ENCODE measurements around the gene NPPB. TPM values are rescaled to one million over a fixed set of nuclear protein-coding genes. Genes with fewer than 3 reads are reported as not detected.
A peak's percentile ranks its signal among the peaks of the same experiment; 100 is the strongest.

The NPPB gene
- total and polyA plus RNA-seq, 2 experiments from 2014 or later = 3.9 to 6.7 TPM

DNA sequence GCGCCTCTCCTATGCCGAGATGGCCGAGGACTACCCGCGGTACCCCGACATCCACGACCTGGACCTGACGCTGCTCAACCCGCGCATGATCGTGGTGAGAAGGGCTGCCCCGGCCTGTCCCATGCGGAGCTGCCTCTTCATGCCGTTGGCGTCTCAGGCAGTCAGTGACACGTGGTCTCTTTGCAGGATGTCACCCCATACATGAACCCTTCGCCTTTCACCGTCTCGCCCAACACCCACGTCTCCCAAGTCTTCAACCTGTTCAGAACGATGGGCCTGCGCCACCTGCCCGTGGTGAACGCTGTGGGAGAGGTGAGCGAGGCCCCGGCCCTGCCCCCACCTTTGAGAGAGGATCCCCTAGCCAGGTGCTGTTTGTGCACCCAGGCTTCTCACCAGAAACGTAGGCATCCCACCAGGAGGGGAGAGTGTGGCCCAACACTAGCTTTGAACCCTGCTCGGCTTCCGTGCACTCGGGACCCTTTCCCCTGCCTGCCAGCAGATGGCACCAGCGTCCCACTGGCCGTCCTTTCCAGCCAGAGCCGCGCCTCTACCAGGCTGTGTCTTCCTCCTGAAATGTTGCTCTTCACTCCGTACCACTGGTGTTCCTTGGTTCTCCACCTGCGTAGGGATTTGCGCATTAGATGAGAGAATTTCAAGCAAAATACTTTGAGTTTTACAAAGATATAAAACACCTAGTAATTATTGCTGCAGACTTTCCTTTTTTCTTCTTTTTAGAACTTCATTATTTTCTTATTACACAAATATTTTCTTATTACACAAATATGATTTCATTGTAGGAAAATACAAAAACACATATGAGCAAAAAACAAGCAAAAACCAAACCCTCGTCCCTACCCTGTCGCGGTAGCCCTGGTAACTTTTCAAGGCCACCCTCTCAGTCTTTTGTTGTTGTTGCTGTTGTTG, 20.1 kb downstream of the NPPB start:
- Histone ChIP-seq H3K9me3 (ENCODE audit: low read depth) (no peaks in the 10 kb centered on the region), H3K27me3 (no peaks in the 10 kb centered on the region), H3K79me2 (no peaks in the 10 kb centered on the region), H3K36me3 (replicated peaks; ENCODE audit: insufficient read depth, low read depth) (no peaks in the 10 kb centered on the region), H3K4me1 (ENCODE audit: insufficient read depth) (peaks cover 16% of the 10 kb centered on the region), H3K27ac (no peak overlapping the region), H3K4me3 (no peak overlapping the region), H4K20me1 (ENCODE audit: insufficient read depth, poor library complexity, severe bottlenecking) (peaks cover 7% of the 10 kb centered on the region), H2AFZ (no peak overlapping the region), H3K4me2 (no peak overlapping the region), H3K9me2 (replicated peaks; ENCODE audit: insufficient read depth) (no peaks in the 10 kb centered on the region)
- WGBS (ENCODE audit: low lambda C conversion rate, missing lambda C conversion rate) = 72% methylated on average over 40 of the region's 40 CpGs
- peak; percentile 79 for DNase-seq (ENCODE audit: low spot score)
- TF ChIP-seq, protein P1, sequence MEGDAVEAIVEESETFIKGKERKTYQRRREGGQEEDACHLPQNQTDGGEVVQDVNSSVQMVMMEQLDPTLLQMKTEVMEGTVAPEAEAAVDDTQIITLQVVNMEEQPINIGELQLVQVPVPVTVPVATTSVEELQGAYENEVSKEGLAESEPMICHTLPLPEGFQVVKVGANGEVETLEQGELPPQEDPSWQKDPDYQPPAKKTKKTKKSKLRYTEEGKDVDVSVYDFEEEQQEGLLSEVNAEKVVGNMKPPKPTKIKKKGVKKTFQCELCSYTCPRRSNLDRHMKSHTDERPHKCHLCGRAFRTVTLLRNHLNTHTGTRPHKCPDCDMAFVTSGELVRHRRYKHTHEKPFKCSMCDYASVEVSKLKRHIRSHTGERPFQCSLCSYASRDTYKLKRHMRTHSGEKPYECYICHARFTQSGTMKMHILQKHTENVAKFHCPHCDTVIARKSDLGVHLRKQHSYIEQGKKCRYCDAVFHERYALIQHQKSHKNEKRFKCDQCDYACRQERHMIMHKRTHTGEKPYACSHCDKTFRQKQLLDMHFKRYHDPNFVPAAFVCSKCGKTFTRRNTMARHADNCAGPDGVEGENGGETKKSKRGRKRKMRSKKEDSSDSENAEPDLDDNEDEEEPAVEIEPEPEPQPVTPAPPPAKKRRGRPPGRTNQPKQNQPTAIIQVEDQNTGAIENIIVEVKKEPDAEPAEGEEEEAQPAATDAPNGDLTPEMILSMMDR (IDR thresholded peaks at IDR 0.05; ENCODE audit: poor library complexity) = peak; percentile 89
- no peak for TF ChIP-seq EZH2phosphoT487 (IDR thresholded peaks at IDR 0.05; ENCODE audit: low read depth, severe bottlenecking, unreplicated experiment)

DNA sequence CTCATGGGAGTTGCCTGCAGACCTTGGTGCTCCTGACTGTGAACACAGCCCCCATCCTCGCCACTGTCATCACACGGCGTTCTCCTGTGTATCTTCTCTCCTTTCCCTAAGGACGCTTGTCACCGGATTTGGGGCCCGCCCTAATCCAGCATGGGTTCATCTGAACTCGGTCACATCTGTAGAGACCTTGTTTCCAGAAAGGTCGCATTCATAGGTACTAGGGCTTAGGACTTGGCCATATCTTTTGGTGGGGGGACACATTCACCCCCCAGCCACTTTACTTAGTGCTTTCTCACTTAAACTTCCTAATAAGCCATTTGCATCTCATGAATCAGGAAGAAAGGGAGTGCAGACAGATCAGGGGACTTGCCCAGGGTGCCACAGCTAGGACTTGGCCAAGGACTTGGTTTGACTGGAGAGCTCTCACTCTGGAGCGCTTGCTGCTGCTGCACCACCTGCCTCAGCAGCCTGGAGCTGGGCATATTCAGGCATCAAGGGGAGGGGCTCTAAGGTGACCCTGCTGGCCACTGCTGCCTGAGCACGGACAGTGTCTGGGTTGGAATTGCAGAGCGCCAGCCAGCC, 20.9 kb downstream of the NPPB start:
- Histone ChIP-seq H2AFZ (no peak overlapping the region), H3K9me3 (ENCODE audit: low read depth) (no peaks in the 10 kb centered on the region), H4K20me1 (ENCODE audit: insufficient read depth, poor library complexity, severe bottlenecking) (peaks cover 7% of the 10 kb centered on the region), H3K4me1 (ENCODE audit: insufficient read depth) (peaks cover 16% of the 10 kb centered on the region), H3K9me2 (replicated peaks; ENCODE audit: insufficient read depth) (no peaks in the 10 kb centered on the region), H3K79me2 (no peaks in the 10 kb centered on the region), H3K4me2 (no peak overlapping the region), H3K36me3 (replicated peaks; ENCODE audit: insufficient read depth, low read depth) (no peaks in the 10 kb centered on the region), H3K4me3 (no peak overlapping the region), H3K27ac (no peak overlapping the region), H3K27me3 (no peaks in the 10 kb centered on the region)
- DNase-seq (ENCODE audit: low spot score) = no peak
- TF ChIP-seq EZH2phosphoT487 (IDR thresholded peaks at IDR 0.05; ENCODE audit: low read depth, severe bottlenecking, unreplicated experiment) = no peak
- no peak for TF ChIP-seq EZH2 (IDR thresholded peaks at IDR 0.05; ENCODE audit: borderline replicate concordance)
- TF ChIP-seq, protein P1 (IDR thresholded peaks at IDR 0.05; ENCODE audit: poor library complexity) = no peak
- WGBS (ENCODE audit: low lambda C conversion rate, missing lambda C conversion rate) = 95% methylated on average over 11 of the region's 11 CpGs

DNA sequence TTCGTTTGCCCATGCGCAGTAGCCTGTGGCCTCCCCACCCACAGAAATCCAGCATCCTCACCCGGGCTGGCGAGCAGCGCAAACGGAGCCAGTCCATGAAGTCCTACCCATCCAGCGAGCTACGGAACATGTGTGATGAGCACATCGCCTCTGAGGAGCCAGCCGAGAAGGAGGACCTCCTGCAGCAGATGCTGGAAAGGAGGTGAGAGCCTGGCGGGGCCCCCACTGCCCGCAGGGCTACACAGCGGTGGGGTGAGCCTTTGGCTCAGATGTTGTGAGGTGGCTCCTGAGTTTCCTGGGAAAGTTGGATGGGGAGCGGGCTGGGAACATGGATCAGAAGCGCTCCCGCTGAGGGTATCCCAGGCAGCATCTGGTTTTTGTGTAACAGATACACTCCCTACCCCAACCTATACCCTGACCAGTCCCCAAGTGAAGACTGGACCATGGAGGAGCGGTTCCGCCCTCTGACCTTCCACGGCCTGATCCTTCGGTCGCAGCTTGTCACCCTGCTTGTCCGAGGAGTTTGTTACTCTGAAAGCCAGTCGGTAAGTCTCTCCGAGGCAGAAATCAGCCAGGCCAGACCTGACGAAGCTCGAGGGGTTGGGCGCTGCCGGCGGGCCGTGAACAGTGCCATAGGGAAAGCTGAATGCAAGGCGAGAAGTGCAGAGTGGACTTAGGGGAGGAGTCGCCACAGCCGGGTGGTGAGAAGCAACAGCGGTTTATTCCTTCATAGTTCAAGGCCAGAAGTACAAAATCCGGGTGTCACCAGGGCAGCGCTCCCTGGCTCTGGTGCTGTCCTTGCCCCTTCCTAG, 21.6 kb downstream of the NPPB start:
- H3K9me2 ChIP-seq (replicated peaks; ENCODE audit: insufficient read depth) = no peaks in the 10 kb centered on the region
- H2AFZ ChIP-seq = no peak overlapping the region
- 95% methylated on average over 36 of the region's 36 CpGs for WGBS (ENCODE audit: low lambda C conversion rate, missing lambda C conversion rate)

More for the DNA sequence above, 21.6 kb downstream of the NPPB start:
- no peaks in the 10 kb centered on the region for H3K36me3 ChIP-seq (replicated peaks; ENCODE audit: insufficient read depth, low read depth)
- H3K27ac ChIP-seq = no peak overlapping the region
- H3K27me3 ChIP-seq = no peaks in the 10 kb centered on the region
- no peaks in the 10 kb centered on the region for H3K79me2 ChIP-seq
- no peak overlapping the region for H3K4me3 ChIP-seq
- H3K4me2 ChIP-seq = no peak overlapping the region
- no peaks in the 10 kb centered on the region for H3K9me3 ChIP-seq (ENCODE audit: low read depth)
- peaks cover 3% of the 10 kb centered on the region for H4K20me1 ChIP-seq (ENCODE audit: insufficient read depth, poor library complexity, severe bottlenecking)
- TF ChIP-seq EZH2 (IDR thresholded peaks at IDR 0.05; ENCODE audit: borderline replicate concordance) (no peak), EZH2phosphoT487 (IDR thresholded peaks at IDR 0.05; ENCODE audit: low read depth, severe bottlenecking, unreplicated experiment) (no peak)
- TF ChIP-seq, protein P1 (IDR thresholded peaks at IDR 0.05; ENCODE audit: poor library complexity) = no peak
- no peak for DNase-seq (ENCODE audit: low spot score)
- peaks cover 11% of the 10 kb centered on the region for H3K4me1 ChIP-seq (ENCODE audit: insufficient read depth)

Measured in hepatocyte (in vitro differentiated cells).